Measurements from ENCODE around the gene NAA15. TPM values are rescaled to one million over a fixed set of nuclear protein-coding genes. Genes with fewer than 3 reads are reported as not detected.
"Not testable (repeated sequence)": the region's sequence is repeated elsewhere in the genome, so short reads cannot be mapped to it uniquely, and the experiment has no call there.

Gene NAA15
- total and polyA plus RNA-seq, 3 donors from 2014 or later: 16.8 to 35.4 (median 33.9) TPM

DNA sequence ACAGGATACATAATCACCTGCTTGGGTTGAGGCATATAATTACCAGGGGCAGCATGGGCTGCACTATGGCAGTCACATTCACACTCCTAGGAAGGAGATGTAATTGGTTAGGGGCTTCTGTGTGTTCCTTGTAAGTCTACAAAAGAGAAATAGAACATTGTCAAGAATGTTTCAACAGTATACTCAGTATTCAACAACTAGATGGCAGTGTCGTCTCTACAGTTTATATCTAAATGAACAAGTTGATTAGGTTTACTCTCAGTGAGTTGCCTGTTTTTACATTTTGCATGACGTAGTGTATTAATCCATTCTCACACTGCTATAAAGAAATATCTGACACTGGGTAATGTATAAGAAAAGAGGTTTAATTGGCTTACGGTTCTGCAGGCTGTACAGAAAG is 102.2 kb downstream of the NAA15 start:
- no peak overlapping the region for H3K27ac ChIP-seq
- no peaks in the 10 kb centered on the region for H3K9me3 ChIP-seq
- WGBS, 2 donors: 84 to 87% methylated on average over 3 of the region's 3 CpGs
- H3K27me3 ChIP-seq: no peaks in the 10 kb centered on the region
- no peak overlapping the region for H3K4me3 ChIP-seq
- TF ChIP-seq POLR2A (IDR thresholded peaks at IDR 0.05): no peak
- TF ChIP-seq, protein P1, sequence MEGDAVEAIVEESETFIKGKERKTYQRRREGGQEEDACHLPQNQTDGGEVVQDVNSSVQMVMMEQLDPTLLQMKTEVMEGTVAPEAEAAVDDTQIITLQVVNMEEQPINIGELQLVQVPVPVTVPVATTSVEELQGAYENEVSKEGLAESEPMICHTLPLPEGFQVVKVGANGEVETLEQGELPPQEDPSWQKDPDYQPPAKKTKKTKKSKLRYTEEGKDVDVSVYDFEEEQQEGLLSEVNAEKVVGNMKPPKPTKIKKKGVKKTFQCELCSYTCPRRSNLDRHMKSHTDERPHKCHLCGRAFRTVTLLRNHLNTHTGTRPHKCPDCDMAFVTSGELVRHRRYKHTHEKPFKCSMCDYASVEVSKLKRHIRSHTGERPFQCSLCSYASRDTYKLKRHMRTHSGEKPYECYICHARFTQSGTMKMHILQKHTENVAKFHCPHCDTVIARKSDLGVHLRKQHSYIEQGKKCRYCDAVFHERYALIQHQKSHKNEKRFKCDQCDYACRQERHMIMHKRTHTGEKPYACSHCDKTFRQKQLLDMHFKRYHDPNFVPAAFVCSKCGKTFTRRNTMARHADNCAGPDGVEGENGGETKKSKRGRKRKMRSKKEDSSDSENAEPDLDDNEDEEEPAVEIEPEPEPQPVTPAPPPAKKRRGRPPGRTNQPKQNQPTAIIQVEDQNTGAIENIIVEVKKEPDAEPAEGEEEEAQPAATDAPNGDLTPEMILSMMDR (IDR thresholded peaks at IDR 0.05): no peak
- DNase-seq: no peak
- no peaks in the 10 kb centered on the region for H3K36me3 ChIP-seq (ENCODE audit: low read depth, missing control alignments)
- H3K4me1 ChIP-seq: no peaks in the 10 kb centered on the region
- intact Hi-C loops (cut with DNase I; ENCODE audit: low total_unique reads): no loop called here

GRCh38 chr4:139410312-139410711 is 109.0 kb downstream of the NAA15 start:
- no peaks in the 10 kb centered on the region for H3K4me1 ChIP-seq
- no peak for DNase-seq
- intact Hi-C loops (cut with DNase I; ENCODE audit: low total_unique reads): no loop called here
- no peaks in the 10 kb centered on the region for H3K9me3 ChIP-seq
- H3K4me3 ChIP-seq: no peak overlapping the region
- H3K27ac ChIP-seq: no peak overlapping the region
- H3K36me3 ChIP-seq (ENCODE audit: low read depth, missing control alignments): no peaks in the 10 kb centered on the region
- H3K27me3 ChIP-seq: no peaks in the 10 kb centered on the region
- TF ChIP-seq, protein P1 (IDR thresholded peaks at IDR 0.05): no peak
- no peak for TF ChIP-seq POLR2A (IDR thresholded peaks at IDR 0.05)

DNA sequence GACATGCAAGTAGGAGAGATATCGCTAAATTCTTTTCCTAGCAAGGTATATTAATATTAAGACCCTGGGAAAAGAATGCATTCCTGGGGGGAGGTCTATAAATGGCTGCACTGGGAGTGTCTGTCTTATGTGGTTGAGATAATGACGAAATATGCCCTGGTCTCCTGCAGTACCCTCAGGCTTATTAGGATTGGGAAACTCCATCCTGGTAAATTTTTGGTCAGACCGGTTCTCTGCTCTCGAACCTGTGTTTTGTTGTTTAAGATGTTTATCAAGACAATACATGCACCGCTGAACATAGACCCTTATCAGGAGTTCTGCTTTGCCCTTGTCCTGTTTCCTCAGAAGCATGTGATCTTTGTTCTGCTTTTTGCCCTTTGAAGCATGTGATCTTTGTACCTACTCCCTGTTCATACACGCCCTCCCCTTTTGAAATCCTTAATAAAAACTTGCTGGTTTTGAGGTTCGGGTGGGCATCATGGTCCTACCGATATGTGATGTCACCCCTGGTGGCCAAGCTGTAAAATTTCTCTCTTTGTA is 113.4 kb downstream of the NAA15 start:
- DNase-seq; intact Hi-C loops (cut with DNase I; ENCODE audit: low total_unique reads): not testable (repeated sequence)

DNA sequence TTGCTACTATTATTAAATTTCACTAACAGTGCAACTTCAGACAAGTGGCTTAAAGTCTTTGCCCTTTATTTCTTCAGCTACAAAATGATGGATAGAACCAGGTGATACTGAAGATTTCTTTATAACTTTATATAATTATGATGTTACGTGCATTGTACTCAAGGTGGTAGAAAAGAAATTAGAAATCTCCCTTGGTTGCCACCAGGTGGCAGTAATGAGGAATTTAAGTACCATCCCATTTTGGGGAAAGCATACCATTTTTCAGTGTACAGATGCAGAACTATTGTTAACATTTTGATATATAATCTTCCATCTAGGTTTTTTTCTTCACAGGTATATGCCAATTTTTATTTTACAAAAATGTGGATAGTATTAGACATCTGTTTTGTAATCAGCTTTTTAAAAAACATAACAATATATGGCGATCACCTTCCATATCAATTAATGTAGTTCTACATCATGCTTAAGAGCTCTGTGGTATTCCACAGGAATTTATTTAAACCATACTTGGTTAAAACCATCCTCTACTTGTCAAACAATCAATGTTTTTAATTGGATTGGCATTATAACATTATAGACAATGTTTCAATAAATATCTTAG is 114.9 kb downstream of the NAA15 start:
- no peaks in the 10 kb centered on the region for H3K9me3 ChIP-seq
- 76 to 80% methylated on average over 2 of the region's 2 CpGs for WGBS, 2 donors
- H3K36me3 ChIP-seq (ENCODE audit: low read depth, missing control alignments): no peaks in the 10 kb centered on the region
- no peak for DNase-seq
- intact Hi-C loops (cut with DNase I; ENCODE audit: low total_unique reads): no loop called here
- H3K4me3 ChIP-seq: no peak overlapping the region
- H3K27me3 ChIP-seq: no peaks in the 10 kb centered on the region
- H3K4me1 ChIP-seq: no peaks in the 10 kb centered on the region
- TF ChIP-seq, protein P1 (IDR thresholded peaks at IDR 0.05): peak; percentile 51 to 82 (median 58)
- no peak for TF ChIP-seq POLR2A (IDR thresholded peaks at IDR 0.05)
- no peak overlapping the region for H3K27ac ChIP-seq

More for the DNA sequence above, 113.4 kb downstream of the NAA15 start:
- not testable (repeated sequence) for H3K4me3 ChIP-seq; H3K27me3 ChIP-seq; H3K9me3 ChIP-seq; H3K4me1 ChIP-seq; H3K36me3 ChIP-seq (ENCODE audit: low read depth, missing control alignments); H3K27ac ChIP-seq
- 85 to 90% methylated on average over 8 of the region's 8 CpGs for WGBS, 2 donors

DNA sequence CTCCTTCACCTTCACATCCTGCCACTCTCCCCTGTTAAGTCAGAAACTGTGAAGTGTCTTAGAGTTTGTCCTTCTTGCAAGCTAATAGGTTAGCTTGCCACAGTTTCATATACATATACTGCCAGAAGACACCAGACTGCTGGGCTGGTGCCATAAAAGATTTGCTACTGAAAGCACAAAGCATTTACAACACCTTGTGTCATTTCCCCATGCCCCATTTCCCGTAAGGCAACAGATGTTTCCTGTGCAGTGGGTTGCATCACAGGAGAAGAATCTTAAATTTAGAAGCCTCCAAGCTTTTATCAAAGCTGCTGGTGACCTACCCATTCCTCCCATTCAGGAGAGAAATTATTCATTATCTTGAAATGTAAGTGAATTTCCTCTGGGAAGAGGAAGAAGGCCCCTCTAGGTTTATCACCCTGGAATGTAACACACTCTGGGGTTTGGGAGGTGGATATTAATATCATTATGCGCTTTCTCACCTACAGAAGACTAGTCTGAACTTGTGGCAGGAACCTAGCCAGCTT is 118.1 kb downstream of the NAA15 start:
- peak; percentile 42 for DNase-seq
- Histone ChIP-seq H3K4me3 (no peak overlapping the region), H3K36me3 (ENCODE audit: low read depth, missing control alignments) (no peaks in the 10 kb centered on the region), H3K4me1 (no peaks in the 10 kb centered on the region), H3K27me3 (no peaks in the 10 kb centered on the region), H3K9me3 (no peaks in the 10 kb centered on the region), H3K27ac (no peak overlapping the region)
- TF ChIP-seq, protein P1 (IDR thresholded peaks at IDR 0.05): no peak
- TF ChIP-seq POLR2A (IDR thresholded peaks at IDR 0.05): no peak
- 74 to 84% methylated on average over 2 of the region's 2 CpGs for whole genome bisulfite sequencing, 2 donors
- intact Hi-C loops (cut with DNase I; ENCODE audit: low total_unique reads): no loop called here
